AG04450 (cell line): ENCODE measurements around the gene SBF1. TPM values are rescaled to one million over a fixed set of nuclear protein-coding genes. Genes with fewer than 3 reads are reported as not detected.

ENCODE experiments used
- CTCF ChIA-PET: fragments of 300-600, 350-600 bp; formaldehyde crosslinking; extraction: SDS; loops from one replicate; lab custom pipeline; 2022; ENCODE audit warnings: antibody characterized with exemption, inconsistent platforms; lab: Charles Lee
- POLR2A ChIA-PET: fragments of 350-600 bp; formaldehyde crosslinking; extraction: SDS; loops from one replicate; lab custom pipeline; 2021; ENCODE audit warnings: antibody characterized with exemption, inconsistent platforms; lab: Yijun Ruan, JAX
- DNase-seq: peaks from one replicate; pipeline ENCODE4 v3.0.0-alpha.2; 2011; ENCODE audit warnings: low read depth, low spot score
- H3K27ac ChIP-seq: one replicate; pipeline ENCODE4 v1.5.1; 2012; ENCODE audit warnings: low read depth, low read length, control low read depth
- H3K27me3 ChIP-seq: one replicate; pipeline ENCODE4 v1.6.0; 2012; ENCODE audit warnings: low read length; ENCODE audit not compliant: control insufficient read depth, insufficient read depth
- H3K4me3 ChIP-seq: 2 replicates; pipeline ENCODE4 v1.5.1; 2011; ENCODE audit warnings: mild to moderate bottlenecking, low read depth, low read length, control low read depth
- H3K9me3 ChIP-seq: 2 replicates; pipeline ENCODE4 v1.5.1; 2012; ENCODE audit warnings: low read length; ENCODE audit not compliant: control insufficient read depth, insufficient read depth
- CTCF ChIP-seq: IDR thresholded peaks from 2 replicates; pipeline ENCODE4 v1.5.1; 2011; ENCODE audit warnings: low read depth, low read length, control low read depth, inconsistent platforms
- polyA plus RNA-seq: library from polyadenylated mRNA; depleted of rRNA; stranded (reverse); fragments of >200 nt; gene quantifications from 2 replicates; pipeline ENCODE4 v1.2.3, GENCODE V29; 2011; rRNA removed

Gene SBF1
- polyA plus RNA-seq, 1 experiment: 16.4 TPM

GRCh38 chr22:50396751-50397370 is 78.0 kb downstream of the SBF1 start:
- Histone ChIP-seq H3K9me3 (no peaks in the 10 kb centered on the region), H3K27me3 (no peaks in the 10 kb centered on the region), H3K4me3 (no peak overlapping the region), H3K27ac (no peak overlapping the region)
- POLR2A ChIA-PET: no interaction called here
- TF ChIP-seq CTCF: no peak
- DNase-seq: no peak
- CTCF ChIA-PET: no interaction called here

Other genes starting within 250 kb of the SBF1 start
- 8.5 and 10.8 TPM in 2 replicates for gene TUBGCP6, start 230.0 kb downstream of the SBF1 start, polyA plus RNA-seq
- gene HDAC10, start 223.8 kb downstream of the SBF1 start, polyA plus RNA-seq: 7.0 and 9.9 TPM in 2 replicates
- gene MAPK12, start 213.4 kb downstream of the SBF1 start, polyA plus RNA-seq: 26.6 and 33.7 TPM in 2 replicates
- gene MAPK11, start 204.7 kb downstream of the SBF1 start, polyA plus RNA-seq: 6.7 and 9.6 TPM in 2 replicates
- gene PLXNB2, start 167.4 kb downstream of the SBF1 start, polyA plus RNA-seq: 68.0 and 110 TPM in 2 replicates
- gene DENND6B, start 148.0 kb downstream of the SBF1 start, polyA plus RNA-seq: 2.4 and 3.8 TPM in 2 replicates
- gene PPP6R2, start 131.7 kb downstream of the SBF1 start, polyA plus RNA-seq: 26.6 and 35.0 TPM in 2 replicates
- gene ADM2, start 6.5 kb upstream of the SBF1 start, polyA plus RNA-seq: 3.1 and 3.6 TPM in 2 replicates
- gene MIOX, start 11.8 kb upstream of the SBF1 start, polyA plus RNA-seq: 0.14 and 0.22 TPM in 2 replicates
- gene LMF2, start 32.7 kb upstream of the SBF1 start, polyA plus RNA-seq: 25.7 and 46.6 TPM in 2 replicates
- 10.4 and 13.2 TPM in 2 replicates for gene NCAPH2, start 33.2 kb upstream of the SBF1 start, polyA plus RNA-seq
- gene SCO2, start 50.6 kb upstream of the SBF1 start, polyA plus RNA-seq: 0.15 and 0.60 TPM in 2 replicates
- gene TYMP, start 55.0 kb upstream of the SBF1 start, polyA plus RNA-seq: 2.9 and 3.6 TPM in 2 replicates
- gene KLHDC7B, start 70.9 kb upstream of the SBF1 start, polyA plus RNA-seq: 0.02 and 0.04 TPM in 2 replicates
- not detected in 2 replicates for gene SYCE3, start 87.9 kb upstream of the SBF1 start, polyA plus RNA-seq
- gene CPT1B, start 103.4 kb upstream of the SBF1 start, polyA plus RNA-seq: 0.99 and 1.2 TPM in 2 replicates
- gene CHKB, start 107.8 kb upstream of the SBF1 start, polyA plus RNA-seq: 22.5 and 28.2 TPM in 2 replicates
- 0.14 and 0.16 TPM in 2 replicates for gene MAPK8IP2, start 125.8 kb upstream of the SBF1 start, polyA plus RNA-seq
- 14.3 and 22.0 TPM in 2 replicates for gene ARSA, start 153.1 kb upstream of the SBF1 start, polyA plus RNA-seq
- 0.47 and 0.63 TPM in 2 replicates for gene SHANK3, start 197.8 kb upstream of the SBF1 start, polyA plus RNA-seq